ENCODE results near the gene GOLPH3.

DNA sequence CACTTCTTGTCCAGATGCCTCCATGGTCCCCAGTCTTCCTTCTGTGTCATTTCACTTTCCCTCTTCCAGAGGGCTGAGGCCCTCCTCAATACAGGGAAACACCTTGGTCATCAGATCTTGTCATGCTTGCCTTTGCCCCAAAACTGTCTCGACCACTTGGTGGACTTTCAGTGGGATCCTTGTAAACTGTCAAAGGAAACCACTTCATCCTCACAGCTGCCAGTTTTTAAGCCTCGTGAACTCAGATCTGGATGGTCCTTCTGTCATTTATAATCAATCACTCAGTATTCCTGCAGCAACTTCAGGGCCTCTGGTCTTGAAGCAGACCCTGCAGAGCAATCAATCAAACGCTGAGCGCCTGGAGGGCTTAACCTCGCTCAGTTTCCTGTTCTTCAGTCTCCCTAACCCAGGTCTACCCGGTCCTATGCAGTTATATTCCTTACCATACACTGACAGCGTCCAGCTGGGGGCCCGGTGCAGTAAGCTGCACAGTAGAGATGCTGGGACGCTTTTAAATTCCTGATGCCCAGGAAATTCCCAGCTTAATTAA lies 74.6 kb downstream of the GOLPH3 start:
- TF ChIP-seq POLR2AphosphoS5 (IDR thresholded peaks at IDR 0.05; ENCODE audit: low read depth) (no peak), CTCF (conservative IDR thresholded peaks at IDR 0.05; ENCODE audit: low read depth in 2 of 2) (no peak), EZH2 (IDR thresholded peaks at IDR 0.05; ENCODE audit: low read depth, unreplicated experiment) (no peak), JUNB (IDR thresholded peaks at IDR 0.05; ENCODE audit: unreplicated experiment) (no peak), EZH2phosphoT487 (IDR thresholded peaks at IDR 0.05; ENCODE audit: unreplicated experiment) (no peak)

Measured in GM23338 (cell line).